T-helper 17 cell (primary cell): Measurements from ENCODE around the gene RDH12. TPM values are rescaled to one million over a fixed set of nuclear protein-coding genes. Genes with fewer than 3 reads are reported as not detected.
"Not testable (repeated sequence)": the region's sequence is repeated elsewhere in the genome, so short reads cannot be mapped to it uniquely, and the experiment has no call there.

Experiments used
- ATAC-seq: fragments of 150-1000 bp; cut with Tn5 transposase; 2 replicates; pipeline ENCODE4 v1.10.0; 2021; ENCODE audit warnings: mild to moderate bottlenecking, moderate library complexity
- DNase-seq, 3 donors: peaks; one replicate each; pipeline versions ENCODE4 v3.0.0 to v3.0.0-alpha.2; 2020 to 2021
- H3K9me3 ChIP-seq: one replicate; pipeline ENCODE4 v1.7.0; 2013; ENCODE audit warnings: low read length, mild to moderate bottlenecking; ENCODE audit not compliant: control insufficient read depth, poor library complexity, severe bottlenecking
- H3K27ac Mint-ChIP-seq: one replicate; pipeline ENCODE4 v1.8.0; 2022; ENCODE audit warnings: mild to moderate bottlenecking, moderate library complexity, mixed read lengths
- H3K27me3 Mint-ChIP-seq: one replicate; pipeline ENCODE4 v1.8.0; 2022; ENCODE audit warnings: mixed read lengths
- H3K36me3 Mint-ChIP-seq: one replicate; pipeline ENCODE4 v1.8.0; 2022; ENCODE audit warnings: low read depth, mixed read lengths
- H3K4me1 Mint-ChIP-seq: one replicate; pipeline ENCODE4 v1.8.0; 2022; ENCODE audit warnings: mild to moderate bottlenecking, mixed read lengths
- H3K4me3 Mint-ChIP-seq: one replicate; pipeline ENCODE4 v1.8.0; 2022; ENCODE audit warnings: mild to moderate bottlenecking, moderate library complexity, mixed read lengths
- total RNA-seq, 4 donors: library from RNA in 2 of 4; stranded (reverse) in 2 of 4; gene quantifications; one replicate each; pipeline ENCODE4 v1.2.3 and lab custom pipeline; 2022 to 2026

RDH12 gene
- total RNA-seq = not detected
- 0 reads per million in 2 donors for total RNA-seq (lab: John Stamatoyannopoulos, UW)

DNA sequence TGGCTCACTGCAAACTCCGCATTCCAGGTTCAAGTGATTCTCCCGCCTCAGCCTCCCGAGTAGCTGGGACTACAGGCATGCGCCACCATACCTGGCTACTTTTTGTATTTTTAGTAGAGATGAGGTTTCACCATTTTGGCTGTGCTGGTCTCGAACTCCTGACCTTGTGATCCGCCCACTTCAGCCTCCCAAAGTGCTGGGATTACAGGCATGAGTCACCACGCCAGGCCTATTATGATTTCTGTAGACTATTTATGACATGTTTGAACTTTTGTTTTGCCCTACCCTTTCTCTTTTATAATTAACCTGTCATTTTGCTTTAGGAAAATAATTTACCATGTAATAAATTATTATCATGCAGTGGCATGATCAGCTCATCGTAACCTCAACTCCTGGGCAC lies at the start of gene RDH12:
TSS of gene RDH12 (plus strand) at position 395 of the 400 bp plus-strand sequence. CDS start 20,757 bp downstream, outside the sequence.
- H3K27me3 Mint-ChIP-seq, ATAC-seq, H3K9me3 ChIP-seq, H3K4me3 Mint-ChIP-seq, H3K4me1 Mint-ChIP-seq, H3K27ac Mint-ChIP-seq, DNase-seq, H3K36me3 Mint-ChIP-seq: not testable (repeated sequence)

GRCh38 chr14:67652189-67652588 lies 49.5 kb upstream of the RDH12 start:
- no peaks in the 10 kb centered on the region for H3K4me1 Mint-ChIP-seq
- H3K27ac Mint-ChIP-seq = peak overlapping the region; percentile 32
- DNase-seq (no peak), ATAC-seq (no peak)
- H3K9me3 ChIP-seq = no peaks in the 10 kb centered on the region
- no peak overlapping the region for H3K4me3 Mint-ChIP-seq
- no peaks in the 10 kb centered on the region for H3K27me3 Mint-ChIP-seq
- peaks cover 2% of the 10 kb centered on the region for H3K36me3 Mint-ChIP-seq

- ATAC-seq = no peak
- DNase-seq = no peak
- H3K4me3 Mint-ChIP-seq = no peak overlapping the region
- no peaks in the 10 kb centered on the region for H3K9me3 ChIP-seq
- peaks cover 4% of the 10 kb centered on the region for H3K36me3 Mint-ChIP-seq
- peaks cover 2% of the 10 kb centered on the region for H3K4me1 Mint-ChIP-seq
- no peak overlapping the region for H3K27ac Mint-ChIP-seq
- no peaks in the 10 kb centered on the region for H3K27me3 Mint-ChIP-seq
These were observed 47.9 kb upstream of the RDH12 start for GRCh38 chr14:67653651-67654280.

- no peaks in the 10 kb centered on the region for H3K9me3 ChIP-seq
- ATAC-seq (no peak), DNase-seq (no peak)
- H3K36me3 Mint-ChIP-seq = peaks cover under 1% of the 10 kb centered on the region
- peak overlapping the region; percentile 27 for H3K27ac Mint-ChIP-seq
- H3K4me3 Mint-ChIP-seq = no peak overlapping the region
- H3K27me3 Mint-ChIP-seq = no peaks in the 10 kb centered on the region
- H3K4me1 Mint-ChIP-seq = peaks cover 19% of the 10 kb centered on the region
These were observed 38.1 kb upstream of the RDH12 start for GRCh38 chr14:67663633-67664032.

GRCh38 chr14:67665868-67666267 lies 35.8 kb upstream of the RDH12 start:
- Mint-ChIP-seq H3K27me3 (no peaks in the 10 kb centered on the region), H3K4me1 (peaks cover 32% of the 10 kb centered on the region), H3K27ac (peak overlapping the region; percentile 86), H3K4me3 (no peak overlapping the region), H3K36me3 (no peaks in the 10 kb centered on the region)
- DNase-seq = no peak
- H3K9me3 ChIP-seq = no peaks in the 10 kb centered on the region
- ATAC-seq = no peak

DNA sequence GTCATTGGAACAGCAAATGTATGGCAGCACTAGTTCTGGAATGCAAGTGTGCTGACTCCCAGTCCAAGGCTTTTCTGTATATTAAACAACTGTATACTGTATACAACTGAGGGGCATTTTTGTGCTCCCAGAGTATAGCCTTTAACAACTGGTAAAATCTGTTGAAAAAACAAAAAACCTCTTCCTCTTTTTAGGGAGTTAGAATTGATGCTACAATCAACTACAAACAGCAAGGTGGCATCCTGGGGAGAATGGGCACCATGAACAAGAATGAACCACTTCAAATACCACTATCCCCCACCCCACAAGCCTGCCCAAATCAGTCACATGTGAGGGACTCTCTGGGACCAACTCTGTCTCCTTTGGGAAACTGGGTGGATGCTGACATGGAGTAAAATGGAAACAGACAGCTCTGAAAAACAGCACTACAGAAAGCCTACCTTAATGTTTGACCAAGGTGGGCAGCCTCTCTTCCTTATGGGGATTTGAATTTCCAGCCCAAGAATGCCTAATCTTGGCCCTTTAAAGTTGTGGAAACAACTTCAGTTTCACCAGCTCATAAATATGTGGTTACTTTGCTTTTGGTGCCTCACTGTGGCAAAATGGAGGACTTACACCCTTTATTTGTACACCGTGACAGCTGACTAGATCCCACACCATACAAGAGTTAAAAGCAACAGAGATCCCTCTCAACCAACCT lies 34.8 kb upstream of the RDH12 start:
- Mint-ChIP-seq H3K27me3 (no peaks in the 10 kb centered on the region), H3K36me3 (no peaks in the 10 kb centered on the region), H3K4me3 (peak overlapping the region; percentile 2), H3K4me1 (peaks cover 37% of the 10 kb centered on the region), H3K27ac (peak overlapping the region; percentile 86)
- ATAC-seq = peak; percentile 91
- no peaks in the 10 kb centered on the region for H3K9me3 ChIP-seq
- peak in 1 of 3 donors; percentile 24 for DNase-seq

DNA sequence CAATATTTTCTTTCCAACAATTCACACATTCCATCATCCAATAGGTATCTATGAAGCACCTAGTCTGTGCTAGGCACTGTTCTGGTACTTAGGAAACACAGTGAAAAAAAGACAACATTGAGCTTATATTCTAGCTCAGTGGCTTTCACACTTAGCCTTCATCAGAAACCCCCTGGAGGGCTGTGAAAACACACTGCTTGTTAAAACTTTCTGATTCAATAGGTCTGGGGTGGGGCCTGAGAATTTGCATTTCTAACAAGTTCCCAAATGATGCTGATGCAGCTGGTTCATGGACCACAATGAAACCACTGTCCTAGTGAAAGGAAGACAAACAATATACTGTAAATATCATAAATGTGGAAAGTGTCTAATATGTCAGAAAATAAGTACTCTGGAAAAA lies 33.1 kb upstream of the RDH12 start:
- Mint-ChIP-seq H3K27me3 (no peaks in the 10 kb centered on the region), H3K36me3 (no peaks in the 10 kb centered on the region), H3K27ac (peak overlapping the region; percentile 59), H3K4me1 (peaks cover 45% of the 10 kb centered on the region), H3K4me3 (no peak overlapping the region)
- ATAC-seq (no peak), DNase-seq (no peak)
- no peaks in the 10 kb centered on the region for H3K9me3 ChIP-seq

GRCh38 chr14:67673451-67673850 lies 28.2 kb upstream of the RDH12 start:
- H3K4me3 Mint-ChIP-seq = peak overlapping the region; percentile 95
- peaks cover 41% of the 10 kb centered on the region for H3K4me1 Mint-ChIP-seq
- no peaks in the 10 kb centered on the region for H3K36me3 Mint-ChIP-seq
- no peaks in the 10 kb centered on the region for H3K9me3 ChIP-seq
- no peaks in the 10 kb centered on the region for H3K27me3 Mint-ChIP-seq
- no peak for DNase-seq
- H3K27ac Mint-ChIP-seq = peak overlapping the region; percentile 93
- no peak for ATAC-seq

DNA sequence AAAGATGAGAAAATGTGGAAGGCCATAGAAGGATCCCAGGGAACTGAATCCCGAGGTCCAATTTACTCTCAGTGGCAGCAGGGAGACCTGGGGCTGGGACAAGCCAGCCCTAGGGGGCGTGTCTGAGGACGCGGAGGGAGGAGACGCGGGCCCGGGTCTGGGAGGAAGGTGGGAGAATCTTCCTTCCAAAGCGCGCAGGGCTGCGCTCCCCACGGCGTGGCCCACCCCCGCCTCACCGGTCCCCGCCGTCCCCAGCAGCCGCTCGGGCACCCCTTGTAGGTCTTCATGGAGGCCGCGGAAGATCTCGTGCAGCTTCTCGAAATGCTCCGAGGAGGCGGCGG lies 27.6 kb upstream of the RDH12 start:
- ATAC-seq (peak; percentile 67), DNase-seq (peak; percentile 42 to 58 (median 54))
- H3K27ac Mint-ChIP-seq = peak overlapping the region; percentile 93
- peak overlapping the region; percentile 95 for H3K4me3 Mint-ChIP-seq
- H3K27me3 Mint-ChIP-seq = no peaks in the 10 kb centered on the region
- no peaks in the 10 kb centered on the region for H3K9me3 ChIP-seq
- no peaks in the 10 kb centered on the region for H3K36me3 Mint-ChIP-seq
- H3K4me1 Mint-ChIP-seq = peaks cover 38% of the 10 kb centered on the region

DNA sequence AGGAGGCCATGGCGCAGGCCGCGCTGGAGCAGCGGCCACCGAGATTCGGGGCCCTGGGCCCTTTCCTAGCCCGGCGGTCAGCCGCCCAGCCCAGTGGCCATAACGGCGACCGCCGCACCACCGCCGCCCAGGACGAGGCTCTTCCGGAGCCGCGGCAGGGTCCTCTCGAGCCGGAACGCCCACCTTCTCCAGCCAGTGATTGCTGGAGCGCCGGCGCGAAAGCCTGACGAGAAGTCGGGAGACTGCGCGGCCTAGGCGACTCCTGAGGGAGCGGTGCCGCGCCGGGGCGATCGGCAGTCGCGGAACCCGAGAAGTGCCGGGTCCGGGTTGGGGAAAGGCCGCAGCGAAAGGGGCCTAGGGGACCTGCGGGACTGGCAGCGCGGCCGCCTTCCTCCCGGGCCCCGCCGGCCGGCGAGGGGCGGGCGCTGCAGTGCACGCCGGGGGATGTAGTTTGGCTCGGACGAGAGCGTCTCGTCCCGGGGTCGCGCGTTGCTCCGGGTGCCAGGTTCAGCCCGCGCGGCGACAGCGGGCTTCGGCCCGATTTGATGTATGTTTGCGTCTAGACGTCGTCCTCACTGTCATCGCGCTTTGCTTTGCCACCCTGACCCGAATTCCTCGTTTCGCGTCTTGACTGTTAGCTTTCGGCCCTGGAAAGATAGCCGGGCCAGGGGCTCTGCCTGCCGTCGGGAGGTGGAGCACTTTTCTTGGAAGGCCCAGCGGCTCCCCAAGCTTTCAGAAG lies 27.0 kb upstream of the RDH12 start, which contains the start of gene VTI1B:
TSS of gene VTI1B (minus strand) at position 153 of the 739 bp plus-strand sequence. CDS start at position 10, 143 bp downstream.
- peak; percentile 94 for ATAC-seq
- Mint-ChIP-seq H3K36me3 (no peaks in the 10 kb centered on the region), H3K4me1 (peaks cover 33% of the 10 kb centered on the region), H3K4me3 (peak within 1 kb of the TSS; percentile 95), H3K27ac (peak within 1 kb of the TSS; percentile 93), H3K27me3 (no peaks in the 10 kb centered on the region)
- no peaks in the 10 kb centered on the region for H3K9me3 ChIP-seq
- peak; percentile 65 to 69 (median 68) for DNase-seq

GRCh38 chr14:67675219-67675582 lies 26.5 kb upstream of the RDH12 start:
- H3K36me3 Mint-ChIP-seq = no peaks in the 10 kb centered on the region
- DNase-seq (no peak), ATAC-seq (no peak)
- peak overlapping the region; percentile 93 for H3K27ac Mint-ChIP-seq
- H3K9me3 ChIP-seq = no peaks in the 10 kb centered on the region
- peaks cover 31% of the 10 kb centered on the region for H3K4me1 Mint-ChIP-seq
- H3K4me3 Mint-ChIP-seq = peak overlapping the region; percentile 95
- no peaks in the 10 kb centered on the region for H3K27me3 Mint-ChIP-seq

- no peaks in the 10 kb centered on the region for H3K9me3 ChIP-seq
- no peaks in the 10 kb centered on the region for H3K27me3 Mint-ChIP-seq
- DNase-seq = no peak
- H3K36me3 Mint-ChIP-seq = no peaks in the 10 kb centered on the region
- peaks cover 17% of the 10 kb centered on the region for H3K4me1 Mint-ChIP-seq
- ATAC-seq = no peak
- no peak overlapping the region for H3K4me3 Mint-ChIP-seq
- H3K27ac Mint-ChIP-seq = peak overlapping the region; percentile 49
These were observed 22.7 kb upstream of the RDH12 start for GRCh38 chr14:67679006-67679405.

DNA sequence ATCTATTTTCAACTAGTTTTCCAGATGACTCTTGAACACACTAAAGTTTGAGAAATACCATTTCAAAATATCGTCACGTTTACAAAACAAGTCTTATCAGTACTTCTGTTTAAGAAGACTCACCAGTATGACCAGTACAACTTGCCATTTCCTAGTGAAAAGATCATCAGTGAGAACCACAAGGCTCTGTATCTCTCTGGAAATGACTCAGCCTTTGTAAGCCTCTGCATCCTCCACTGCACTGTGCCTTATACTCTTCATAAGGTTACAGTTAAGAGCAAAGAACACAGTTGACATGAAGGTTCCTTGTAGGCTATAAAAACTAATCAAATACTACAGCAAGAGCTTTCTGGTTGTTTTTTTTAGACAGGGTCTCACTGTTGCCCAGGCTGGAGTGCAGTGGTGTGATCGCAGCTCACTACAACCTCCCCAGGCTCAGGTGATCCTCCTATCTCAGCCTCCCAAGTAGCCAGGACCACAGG lies 21.5 kb upstream of the RDH12 start:
- no peaks in the 10 kb centered on the region for H3K36me3 Mint-ChIP-seq
- H3K27me3 Mint-ChIP-seq = no peaks in the 10 kb centered on the region
- DNase-seq = no peak
- H3K27ac Mint-ChIP-seq = peak overlapping the region; percentile 70
- no peak overlapping the region for H3K4me3 Mint-ChIP-seq
- H3K9me3 ChIP-seq = no peaks in the 10 kb centered on the region
- H3K4me1 Mint-ChIP-seq = peaks cover 19% of the 10 kb centered on the region
- peak; percentile 65 for ATAC-seq
